ENCODE measurements around the gene HAUS3.
"Not testable (repeated sequence)": the region's sequence is repeated elsewhere in the genome, so short reads cannot be mapped to it uniquely, and the experiment has no call there.

Gene HAUS3

DNA sequence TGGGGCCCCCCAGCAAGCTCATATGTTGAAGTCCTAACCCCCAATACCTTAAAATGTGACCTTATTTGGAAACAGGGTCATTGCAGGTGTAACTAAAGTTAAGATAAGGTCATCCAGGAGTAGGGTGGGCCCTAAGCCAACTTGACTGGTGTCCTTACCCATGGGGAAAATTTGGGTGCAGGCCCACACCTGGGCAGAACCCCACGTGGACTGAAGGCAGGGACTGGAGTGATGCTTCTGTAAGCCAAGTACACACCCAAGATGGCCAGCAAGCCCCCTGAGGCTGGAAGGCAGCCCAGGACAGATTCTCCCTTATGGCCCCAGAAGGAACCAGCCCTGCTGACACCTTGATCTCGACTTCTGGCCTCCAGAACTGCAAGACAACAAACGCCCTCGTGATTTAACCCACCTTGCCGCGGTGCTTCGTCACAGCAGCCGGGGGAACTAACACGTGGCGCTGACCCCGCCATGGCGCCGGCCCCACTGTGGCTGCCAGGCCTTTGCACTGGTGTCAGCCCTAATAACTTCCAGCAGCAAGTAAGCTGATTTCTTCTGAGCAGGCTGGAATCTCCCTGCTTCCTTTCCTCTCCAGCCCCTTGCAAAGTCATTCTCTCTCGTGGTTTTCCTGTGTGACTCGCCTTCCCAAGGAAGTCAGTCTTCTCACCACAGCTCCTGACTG is 43.2 kb upstream of the HAUS3 start:
- no peaks in the 10 kb centered on the region for H3K9me3 ChIP-seq (ENCODE audit: control insufficient read depth, insufficient read depth, low read length)
- no peaks in the 10 kb centered on the region for H3K27me3 ChIP-seq (ENCODE audit: control insufficient read depth, insufficient read depth, low read length)
- no peaks in the 10 kb centered on the region for H3K36me3 ChIP-seq (ENCODE audit: control insufficient read depth, insufficient read depth, low read length)
- H3K4me1 ChIP-seq (ENCODE audit: control insufficient read depth, insufficient read depth, low read length), result no peaks in the 10 kb centered on the region
- no peak overlapping the region for H3K9ac ChIP-seq (ENCODE audit: low read depth, low read length)
- no peak overlapping the region for H3K4me3 ChIP-seq (ENCODE audit: low read depth, low read length)

DNA sequence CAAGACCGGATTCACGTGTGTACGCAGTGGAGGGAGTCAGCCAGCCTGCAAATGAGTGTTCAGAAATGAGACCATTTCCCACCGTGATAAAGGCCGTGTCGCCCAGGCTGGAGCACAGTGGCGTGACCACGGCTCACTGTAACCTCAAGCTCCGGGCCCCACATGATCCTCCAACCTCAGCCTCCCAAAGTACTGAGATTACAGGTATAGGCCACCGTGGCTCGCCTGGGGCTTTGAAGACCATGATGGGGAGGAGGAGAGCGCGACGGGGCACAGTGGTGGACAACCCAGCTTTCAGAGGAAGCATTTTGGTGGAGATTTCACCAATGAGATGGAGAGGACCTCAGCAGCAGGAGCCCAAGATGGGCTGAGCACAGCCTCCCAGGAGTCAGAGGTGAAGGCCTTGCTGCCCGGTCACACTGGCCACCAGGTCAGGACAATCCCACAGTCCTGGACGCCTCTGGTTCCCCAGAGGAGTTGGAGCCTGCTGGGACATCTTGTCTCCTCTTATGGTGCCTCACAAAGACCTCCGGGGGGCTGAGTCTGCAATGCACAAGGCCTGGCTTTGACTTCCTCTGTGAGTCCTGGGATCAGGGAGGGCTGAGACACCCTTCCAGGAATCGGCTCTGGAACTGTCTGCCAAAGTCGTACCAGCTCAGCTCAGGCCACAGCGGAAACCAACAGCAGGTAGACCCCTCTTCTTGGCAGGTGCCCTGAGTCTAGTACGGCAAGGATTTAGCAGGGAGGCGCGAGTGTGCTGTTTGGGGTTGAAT is 42.4 kb upstream of the HAUS3 start:
- Histone ChIP-seq H3K4me3 (ENCODE audit: low read depth, low read length) (no peak overlapping the region), H3K9ac (ENCODE audit: low read depth, low read length) (no peak overlapping the region), H3K36me3 (ENCODE audit: control insufficient read depth, insufficient read depth, low read length) (no peaks in the 10 kb centered on the region), H3K27me3 (ENCODE audit: control insufficient read depth, insufficient read depth, low read length) (no peaks in the 10 kb centered on the region), H3K9me3 (ENCODE audit: control insufficient read depth, insufficient read depth, low read length) (no peaks in the 10 kb centered on the region), H3K4me1 (ENCODE audit: control insufficient read depth, insufficient read depth, low read length) (no peaks in the 10 kb centered on the region)

GRCh38 chr4:2283199-2283711 is 41.3 kb upstream of the HAUS3 start:
- Histone ChIP-seq H3K36me3 (ENCODE audit: control insufficient read depth, insufficient read depth, low read length) (no peaks in the 10 kb centered on the region), H3K27me3 (ENCODE audit: control insufficient read depth, insufficient read depth, low read length) (no peaks in the 10 kb centered on the region), H3K9me3 (ENCODE audit: control insufficient read depth, insufficient read depth, low read length) (no peaks in the 10 kb centered on the region), H3K4me3 (ENCODE audit: low read depth, low read length) (no peak overlapping the region), H3K4me1 (ENCODE audit: control insufficient read depth, insufficient read depth, low read length) (no peaks in the 10 kb centered on the region), H3K9ac (ENCODE audit: low read depth, low read length) (no peak overlapping the region)

DNA sequence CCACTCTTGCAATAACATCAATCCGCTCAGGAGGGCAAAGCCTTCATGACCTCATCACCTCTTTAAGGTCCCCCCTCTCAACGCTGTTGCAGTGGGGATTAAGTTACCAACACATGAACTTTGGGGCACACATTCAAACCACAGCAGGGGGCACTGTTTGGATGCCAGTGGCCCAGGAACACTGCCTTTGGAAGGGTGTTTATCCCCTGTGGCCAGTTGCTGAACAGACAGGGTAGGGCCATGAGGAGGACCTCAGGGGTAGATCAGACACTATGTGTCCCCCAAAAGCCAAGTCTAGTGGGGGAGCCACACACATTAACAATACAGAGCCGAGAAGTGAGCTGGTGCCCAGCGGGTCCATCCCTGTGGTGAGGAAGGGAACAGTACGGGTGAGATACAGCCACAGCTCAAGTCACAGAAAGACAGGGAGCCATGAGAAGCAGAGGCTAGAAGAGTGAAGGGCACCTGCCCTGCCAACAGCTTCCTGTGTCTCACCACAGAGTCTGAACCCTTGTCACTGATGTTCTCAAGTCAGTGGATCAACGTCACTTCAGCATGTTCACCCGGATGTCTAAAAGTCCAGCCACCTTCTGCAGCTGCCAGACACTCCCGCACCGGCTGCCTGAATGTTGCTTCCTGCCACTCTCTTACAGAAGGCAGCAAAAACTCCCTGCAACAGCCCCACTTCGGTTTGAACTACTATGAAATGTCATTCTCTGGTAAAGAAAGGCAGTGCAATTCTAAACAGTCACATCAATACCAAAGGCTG is 39.8 kb upstream of the HAUS3 start:
- Histone ChIP-seq H3K27me3 (ENCODE audit: control insufficient read depth, insufficient read depth, low read length) (no peaks in the 10 kb centered on the region), H3K36me3 (ENCODE audit: control insufficient read depth, insufficient read depth, low read length) (no peaks in the 10 kb centered on the region), H3K9ac (ENCODE audit: low read depth, low read length) (no peak overlapping the region), H3K4me1 (ENCODE audit: control insufficient read depth, insufficient read depth, low read length) (no peaks in the 10 kb centered on the region), H3K4me3 (ENCODE audit: low read depth, low read length) (no peak overlapping the region), H3K9me3 (ENCODE audit: control insufficient read depth, insufficient read depth, low read length) (no peaks in the 10 kb centered on the region)

DNA sequence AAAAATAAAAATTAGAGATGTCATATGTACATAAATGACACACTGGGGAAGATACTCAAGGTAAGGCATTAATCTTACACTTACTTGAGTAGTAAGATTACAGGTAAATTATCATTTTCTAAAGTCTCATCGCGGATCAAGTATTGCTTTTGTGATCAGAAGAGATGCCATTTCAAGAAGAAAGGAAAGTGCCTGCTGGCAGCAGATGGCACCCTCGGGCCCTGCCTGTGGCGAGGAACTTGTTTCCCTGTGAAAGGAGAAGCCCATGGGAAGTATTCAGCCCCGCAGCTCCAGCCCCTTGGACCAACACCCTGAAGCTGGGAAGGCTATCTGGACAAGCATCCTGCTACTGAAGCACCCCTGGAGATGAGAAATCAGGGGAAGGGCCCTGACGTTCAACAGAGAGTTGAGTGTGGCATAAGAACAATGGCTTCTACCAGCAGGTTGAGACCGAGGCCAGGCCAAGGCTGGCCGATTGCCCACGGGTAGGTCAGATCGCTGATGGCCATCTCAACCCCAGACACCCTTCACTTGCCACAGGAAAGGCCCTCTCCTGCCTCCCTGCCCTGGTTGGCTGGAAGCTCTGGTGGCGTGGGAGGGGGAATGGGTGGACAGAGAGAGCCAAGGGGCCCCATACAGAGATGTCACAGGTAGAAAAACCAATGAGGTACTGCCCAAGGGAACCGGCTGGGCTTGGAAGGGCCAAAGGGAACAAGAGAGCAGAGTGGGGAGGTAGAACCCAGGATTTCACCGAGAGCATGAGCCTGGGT is 38.8 kb upstream of the HAUS3 start:
- Histone ChIP-seq H3K36me3 (ENCODE audit: control insufficient read depth, insufficient read depth, low read length) (no peaks in the 10 kb centered on the region), H3K9ac (ENCODE audit: low read depth, low read length) (no peak overlapping the region), H3K9me3 (ENCODE audit: control insufficient read depth, insufficient read depth, low read length) (no peaks in the 10 kb centered on the region), H3K4me1 (ENCODE audit: control insufficient read depth, insufficient read depth, low read length) (no peaks in the 10 kb centered on the region), H3K4me3 (ENCODE audit: low read depth, low read length) (no peak overlapping the region), H3K27me3 (ENCODE audit: control insufficient read depth, insufficient read depth, low read length) (no peaks in the 10 kb centered on the region)

GRCh38 chr4:2277956-2278355 is 36.0 kb upstream of the HAUS3 start:
- Histone ChIP-seq H3K36me3 (ENCODE audit: control insufficient read depth, insufficient read depth, low read length) (no peaks in the 10 kb centered on the region), H3K9ac (ENCODE audit: low read depth, low read length) (no peak overlapping the region), H3K4me1 (ENCODE audit: control insufficient read depth, insufficient read depth, low read length) (no peaks in the 10 kb centered on the region), H3K9me3 (ENCODE audit: control insufficient read depth, insufficient read depth, low read length) (no peaks in the 10 kb centered on the region), H3K4me3 (ENCODE audit: low read depth, low read length) (no peak overlapping the region), H3K27me3 (ENCODE audit: control insufficient read depth, insufficient read depth, low read length) (no peaks in the 10 kb centered on the region)

GRCh38 chr4:2276581-2277325 is 34.8 kb upstream of the HAUS3 start:
- Histone ChIP-seq H3K27me3 (ENCODE audit: control insufficient read depth, insufficient read depth, low read length) (no peaks in the 10 kb centered on the region), H3K9ac (ENCODE audit: low read depth, low read length) (no peak overlapping the region), H3K4me1 (ENCODE audit: control insufficient read depth, insufficient read depth, low read length) (no peaks in the 10 kb centered on the region), H3K9me3 (ENCODE audit: control insufficient read depth, insufficient read depth, low read length) (no peaks in the 10 kb centered on the region), H3K36me3 (ENCODE audit: control insufficient read depth, insufficient read depth, low read length) (no peaks in the 10 kb centered on the region), H3K4me3 (ENCODE audit: low read depth, low read length) (no peak overlapping the region)

GRCh38 chr4:2275546-2276251 is 33.8 kb upstream of the HAUS3 start:
- no peaks in the 10 kb centered on the region for H3K4me1 ChIP-seq (ENCODE audit: control insufficient read depth, insufficient read depth, low read length)
- no peaks in the 10 kb centered on the region for H3K9me3 ChIP-seq (ENCODE audit: control insufficient read depth, insufficient read depth, low read length)
- H3K36me3 ChIP-seq (ENCODE audit: control insufficient read depth, insufficient read depth, low read length), result no peaks in the 10 kb centered on the region
- no peaks in the 10 kb centered on the region for H3K27me3 ChIP-seq (ENCODE audit: control insufficient read depth, insufficient read depth, low read length)
- no peak overlapping the region for H3K4me3 ChIP-seq (ENCODE audit: low read depth, low read length)
- H3K9ac ChIP-seq (ENCODE audit: low read depth, low read length), result no peak overlapping the region

GRCh38 chr4:2275044-2275397 is 33.1 kb upstream of the HAUS3 start:
- H3K4me3 ChIP-seq (ENCODE audit: low read depth, low read length); H3K9me3 ChIP-seq (ENCODE audit: control insufficient read depth, insufficient read depth, low read length); H3K36me3 ChIP-seq (ENCODE audit: control insufficient read depth, insufficient read depth, low read length); H3K27me3 ChIP-seq (ENCODE audit: control insufficient read depth, insufficient read depth, low read length); H3K9ac ChIP-seq (ENCODE audit: low read depth, low read length); H3K4me1 ChIP-seq (ENCODE audit: control insufficient read depth, insufficient read depth, low read length): not testable (repeated sequence)

- H3K4me1 ChIP-seq (ENCODE audit: control insufficient read depth, insufficient read depth, low read length), result no peaks in the 10 kb centered on the region
- H3K27me3 ChIP-seq (ENCODE audit: control insufficient read depth, insufficient read depth, low read length), result no peaks in the 10 kb centered on the region
- H3K36me3 ChIP-seq (ENCODE audit: control insufficient read depth, insufficient read depth, low read length), result no peaks in the 10 kb centered on the region
- H3K9ac ChIP-seq (ENCODE audit: low read depth, low read length), result no peak overlapping the region
- no peaks in the 10 kb centered on the region for H3K9me3 ChIP-seq (ENCODE audit: control insufficient read depth, insufficient read depth, low read length)
- no peak overlapping the region for H3K4me3 ChIP-seq (ENCODE audit: low read depth, low read length)
These were observed 32.6 kb upstream of the HAUS3 start for GRCh38 chr4:2274320-2275043.

Measured in iPS-15b (cell line).